Neural cell (in vitro differentiated cells): Measurements from ENCODE around the gene GSTT2. TPM values are rescaled to one million over a fixed set of nuclear protein-coding genes. Genes with fewer than 3 reads are reported as not detected.

ENCODE experiments used
- H2AFZ ChIP-seq: fragments of 200-600, 300-800 bp; sonication (generic), shearing (Covaris generic); 2 replicates; pipeline ENCODE4 v1.6.0; 2014; ENCODE audit warnings: low read depth, mild to moderate bottlenecking, antibody characterized with exemption, low read length, moderate library complexity
- H3F3A ChIP-seq: fragments of 200-600 bp; shearing (Covaris generic); 2 replicates; pipeline ENCODE4 v1.6.1; 2016; ENCODE audit warnings: mild to moderate bottlenecking, moderate library complexity, mixed read lengths, antibody characterized with exemption, low read length; ENCODE audit not compliant: insufficient read depth, poor library complexity, severe bottlenecking
- H3K27ac ChIP-seq: fragments of 200-600, 300-800 bp; sonication (generic), shearing (Covaris generic); 2 replicates; pipeline ENCODE4 v1.5.1; 2014; ENCODE audit warnings: mild to moderate bottlenecking, low read length, moderate library complexity
- H3K27me3 ChIP-seq: fragments of 300-800, 200-600 bp; sonication (generic), shearing (Covaris generic); 2 replicates; pipeline ENCODE4 v1.6.0; 2014; ENCODE audit warnings: mild to moderate bottlenecking, low read depth, low read length, moderate library complexity; ENCODE audit not compliant: insufficient read depth
- H3K36me3 ChIP-seq: fragments of 300-800, 200-600 bp; sonication (generic), shearing (Covaris generic); 2 replicates; pipeline ENCODE4 v1.5.1; 2014; ENCODE audit warnings: mild to moderate bottlenecking, antibody characterized with exemption, low read length, moderate library complexity; ENCODE audit not compliant: insufficient read depth
- H3K4me2 ChIP-seq: fragments of 300-800, 200-600 bp; sonication (generic), shearing (Covaris generic); 2 replicates; pipeline ENCODE4 v1.6.0; 2014; ENCODE audit warnings: mild to moderate bottlenecking, low read length
- H3K4me3 ChIP-seq: fragments of 300-800, 200-600 bp; sonication (generic), shearing (Covaris generic); 2 replicates; pipeline ENCODE4 v1.5.1; 2014; ENCODE audit warnings: mild to moderate bottlenecking, low read length, moderate library complexity
- H3K79me2 ChIP-seq: fragments of 200-600 bp; shearing (Covaris generic); replicated peaks from 2 replicates; pipeline ENCODE4 v1.6.0; 2014; ENCODE audit warnings: mild to moderate bottlenecking, low read length, moderate library complexity; ENCODE audit not compliant: insufficient read depth
- H3K9ac ChIP-seq: fragments of 300-800, 200-600 bp; sonication (generic), shearing (Covaris generic); 2 replicates; pipeline ENCODE4 v1.6.1; 2016; ENCODE audit warnings: mild to moderate bottlenecking, low read length, mixed read lengths
- H3K9me2 ChIP-seq: fragments of 200-600 bp; shearing (Covaris generic); 2 replicates; pipeline ENCODE4 v1.6.1; 2016; ENCODE audit warnings: mild to moderate bottlenecking, low read length, mixed read lengths; ENCODE audit not compliant: insufficient read depth
- H3K9me3 ChIP-seq: fragments of 200-600, 300-800 bp; sonication (generic), shearing (Covaris generic); 2 replicates; pipeline ENCODE4 v1.6.1; 2016; ENCODE audit warnings: mild to moderate bottlenecking, mixed run types, low read length, moderate library complexity, mixed read lengths
- H4K20me1 ChIP-seq: fragments of 200-600 bp; shearing (Covaris generic); 2 replicates; pipeline ENCODE4 v1.6.1; 2016; ENCODE audit warnings: mild to moderate bottlenecking, mixed run types; ENCODE audit not compliant: insufficient read depth
- EP300 ChIP-seq: fragments of 450-650 bp; conservative IDR thresholded peaks from 2 replicates; pipeline ENCODE4 v1.6.1; 2014; ENCODE audit warnings: antibody characterized with exemption, mild to moderate bottlenecking, moderate library complexity; ENCODE audit not compliant: poor library complexity, severe bottlenecking
- EZH2 ChIP-seq: fragments of 200-600, 300-800 bp; shearing (Covaris generic), sonication (generic); IDR thresholded peaks from 2 replicates; pipeline ENCODE4 v1.6.1; 2014; ENCODE audit warnings: antibody characterized with exemption, low read length, borderline replicate concordance, mild to moderate bottlenecking; ENCODE audit not compliant: insufficient read depth, poor library complexity, severe bottlenecking
- MXI1 ChIP-seq: fragments of 450-650 bp; conservative IDR thresholded peaks from 2 replicates; pipeline ENCODE4 v1.6.1; 2014; ENCODE audit warnings: antibody characterized with exemption, mild to moderate bottlenecking; ENCODE audit not compliant: poor library complexity, severe bottlenecking
- POLR2AphosphoS5 ChIP-seq: IDR thresholded peaks from 2 replicates; pipeline ENCODE4 v1.6.1; 2012
- RAD21 ChIP-seq: fragments of 450-650 bp; conservative IDR thresholded peaks from 2 replicates; pipeline ENCODE4 v1.6.1; 2014; ENCODE audit warnings: antibody characterized with exemption, mild to moderate bottlenecking, moderate library complexity
- SMC3 ChIP-seq: fragments of 450-650 bp; conservative IDR thresholded peaks from 2 replicates; pipeline ENCODE4 v1.6.1; 2014; ENCODE audit warnings: antibody characterized with exemption, mild to moderate bottlenecking, moderate library complexity; ENCODE audit not compliant: poor library complexity
- TAF1 ChIP-seq: IDR thresholded peaks from 2 replicates; pipeline ENCODE4 v1.6.1; 2012; ENCODE audit warnings: low read depth
- polyA plus RNA-seq: library from polyadenylated mRNA; depleted of rRNA; stranded (reverse); fragments of >200 nt; gene quantifications from 2 replicates; pipeline ENCODE4 v1.2.3, GENCODE V29; 2014
- TF ChIP-seq, protein P1 (sequence below): IDR thresholded peaks from 2 replicates; pipeline ENCODE4 v1.6.1; 2012; ENCODE audit warnings: borderline replicate concordance
- TF ChIP-seq, protein P2 (sequence below): fragments of 450-650 bp; IDR thresholded peaks from 2 replicates; pipeline ENCODE4 v1.5.1; 2014; ENCODE audit warnings: antibody characterized with exemption, mild to moderate bottlenecking, moderate library complexity; ENCODE audit not compliant: poor library complexity, severe bottlenecking

The GSTT2 gene
- polyA plus RNA-seq, 1 donor from 2014 or later = not detected

- no peaks in the 10 kb centered on the region for H3K9me3 ChIP-seq
- H2AFZ ChIP-seq = no peak within 1 kb of the TSS
- H3K36me3 ChIP-seq = no peaks in the 10 kb centered on the region
- no peaks in the 10 kb centered on the region for H3K79me2 ChIP-seq
- H3F3A ChIP-seq = no peaks in the 10 kb centered on the region
- H3K27me3 ChIP-seq = no peaks in the 10 kb centered on the region
- no peak within 1 kb of the TSS for H3K27ac ChIP-seq
- H3K4me2 ChIP-seq = no peak within 1 kb of the TSS
- TF ChIP-seq TAF1 (no peak), EZH2 (no peak)
- TF ChIP-seq, protein P1, sequence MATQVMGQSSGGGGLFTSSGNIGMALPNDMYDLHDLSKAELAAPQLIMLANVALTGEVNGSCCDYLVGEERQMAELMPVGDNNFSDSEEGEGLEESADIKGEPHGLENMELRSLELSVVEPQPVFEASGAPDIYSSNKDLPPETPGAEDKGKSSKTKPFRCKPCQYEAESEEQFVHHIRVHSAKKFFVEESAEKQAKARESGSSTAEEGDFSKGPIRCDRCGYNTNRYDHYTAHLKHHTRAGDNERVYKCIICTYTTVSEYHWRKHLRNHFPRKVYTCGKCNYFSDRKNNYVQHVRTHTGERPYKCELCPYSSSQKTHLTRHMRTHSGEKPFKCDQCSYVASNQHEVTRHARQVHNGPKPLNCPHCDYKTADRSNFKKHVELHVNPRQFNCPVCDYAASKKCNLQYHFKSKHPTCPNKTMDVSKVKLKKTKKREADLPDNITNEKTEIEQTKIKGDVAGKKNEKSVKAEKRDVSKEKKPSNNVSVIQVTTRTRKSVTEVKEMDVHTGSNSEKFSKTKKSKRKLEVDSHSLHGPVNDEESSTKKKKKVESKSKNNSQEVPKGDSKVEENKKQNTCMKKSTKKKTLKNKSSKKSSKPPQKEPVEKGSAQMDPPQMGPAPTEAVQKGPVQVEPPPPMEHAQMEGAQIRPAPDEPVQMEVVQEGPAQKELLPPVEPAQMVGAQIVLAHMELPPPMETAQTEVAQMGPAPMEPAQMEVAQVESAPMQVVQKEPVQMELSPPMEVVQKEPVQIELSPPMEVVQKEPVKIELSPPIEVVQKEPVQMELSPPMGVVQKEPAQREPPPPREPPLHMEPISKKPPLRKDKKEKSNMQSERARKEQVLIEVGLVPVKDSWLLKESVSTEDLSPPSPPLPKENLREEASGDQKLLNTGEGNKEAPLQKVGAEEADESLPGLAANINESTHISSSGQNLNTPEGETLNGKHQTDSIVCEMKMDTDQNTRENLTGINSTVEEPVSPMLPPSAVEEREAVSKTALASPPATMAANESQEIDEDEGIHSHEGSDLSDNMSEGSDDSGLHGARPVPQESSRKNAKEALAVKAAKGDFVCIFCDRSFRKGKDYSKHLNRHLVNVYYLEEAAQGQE = no peak
- H4K20me1 ChIP-seq = no peaks in the 10 kb centered on the region
- no peaks in the 10 kb centered on the region for H3K9me2 ChIP-seq
- no peak within 1 kb of the TSS for H3K4me3 ChIP-seq
- H3K9ac ChIP-seq = no peak within 1 kb of the TSS
These were observed 25.3 kb downstream of the GSTT2 start, which contains the start of gene GSTT4 for GRCh38 chr22:24005201-24005600. Gene GSTT4 (minus strand): TSS chr22:24005453. CDS start chr22:24005356, 97 bp downstream.

- H3K9me2 ChIP-seq = no peaks in the 10 kb centered on the region
- no peaks in the 10 kb centered on the region for H3F3A ChIP-seq
- no peak overlapping the region for H3K4me2 ChIP-seq
- no peaks in the 10 kb centered on the region for H3K79me2 ChIP-seq
- H2AFZ ChIP-seq = no peak overlapping the region
- no peak overlapping the region for H3K4me3 ChIP-seq
- H3K9me3 ChIP-seq = no peaks in the 10 kb centered on the region
- H3K27me3 ChIP-seq = no peaks in the 10 kb centered on the region
- H3K36me3 ChIP-seq = no peaks in the 10 kb centered on the region
- no peaks in the 10 kb centered on the region for H4K20me1 ChIP-seq
- H3K9ac ChIP-seq = no peak overlapping the region
- no peak overlapping the region for H3K27ac ChIP-seq
- TF ChIP-seq EP300 (no peak), EZH2 (no peak), POLR2AphosphoS5 (no peak), TAF1 (no peak), SMC3 (no peak), RAD21 (no peak), MXI1 (no peak)
- TF ChIP-seq, protein P2, sequence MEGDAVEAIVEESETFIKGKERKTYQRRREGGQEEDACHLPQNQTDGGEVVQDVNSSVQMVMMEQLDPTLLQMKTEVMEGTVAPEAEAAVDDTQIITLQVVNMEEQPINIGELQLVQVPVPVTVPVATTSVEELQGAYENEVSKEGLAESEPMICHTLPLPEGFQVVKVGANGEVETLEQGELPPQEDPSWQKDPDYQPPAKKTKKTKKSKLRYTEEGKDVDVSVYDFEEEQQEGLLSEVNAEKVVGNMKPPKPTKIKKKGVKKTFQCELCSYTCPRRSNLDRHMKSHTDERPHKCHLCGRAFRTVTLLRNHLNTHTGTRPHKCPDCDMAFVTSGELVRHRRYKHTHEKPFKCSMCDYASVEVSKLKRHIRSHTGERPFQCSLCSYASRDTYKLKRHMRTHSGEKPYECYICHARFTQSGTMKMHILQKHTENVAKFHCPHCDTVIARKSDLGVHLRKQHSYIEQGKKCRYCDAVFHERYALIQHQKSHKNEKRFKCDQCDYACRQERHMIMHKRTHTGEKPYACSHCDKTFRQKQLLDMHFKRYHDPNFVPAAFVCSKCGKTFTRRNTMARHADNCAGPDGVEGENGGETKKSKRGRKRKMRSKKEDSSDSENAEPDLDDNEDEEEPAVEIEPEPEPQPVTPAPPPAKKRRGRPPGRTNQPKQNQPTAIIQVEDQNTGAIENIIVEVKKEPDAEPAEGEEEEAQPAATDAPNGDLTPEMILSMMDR = no peak
- TF ChIP-seq, protein P1 = no peak
These were observed 26.4 kb downstream of the GSTT2 start for GRCh38 chr22:24006207-24006913.
